ENCODE results near the gene SFT2D1.
A peak's percentile ranks its signal among the peaks of the same experiment; 100 is the strongest.
"Not testable (repeated sequence)": the region's sequence is repeated elsewhere in the genome, so short reads cannot be mapped to it uniquely, and the experiment has no call there.

Gene SFT2D1

DNA sequence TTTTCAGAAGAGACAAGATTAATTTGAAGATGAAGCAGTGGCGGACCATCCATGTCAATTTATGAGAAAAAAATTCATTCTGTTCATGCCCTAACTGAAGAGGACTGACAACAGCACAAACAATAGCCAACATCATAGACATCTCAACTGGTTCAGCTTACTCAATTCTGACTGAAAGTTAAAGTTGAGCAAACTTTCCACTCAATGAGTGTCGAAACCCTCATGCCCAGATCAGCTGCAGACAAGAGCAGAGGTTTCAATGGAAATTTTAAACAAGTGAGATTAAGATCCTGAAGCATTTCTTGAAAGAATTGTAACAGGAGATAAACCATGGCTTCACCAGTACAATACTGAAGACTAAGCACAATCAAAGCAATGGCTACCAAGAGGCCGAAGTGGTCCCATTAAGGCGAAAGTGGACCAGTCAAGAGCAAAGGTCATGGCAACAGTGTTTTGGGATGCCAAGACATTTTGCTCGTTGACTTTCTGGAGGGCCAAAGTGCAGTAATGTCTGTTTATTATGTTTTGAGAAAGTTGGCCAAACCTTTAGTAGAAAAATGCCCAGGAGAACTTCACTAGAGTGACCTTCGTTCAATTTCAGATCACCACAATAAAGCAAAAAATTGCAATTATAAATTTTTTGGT is 6.1 kb upstream of the SFT2D1 start:
- H3K4me3 ChIP-seq (ENCODE audit: low read depth, low read length), result no peak overlapping the region
- H2AFZ ChIP-seq (ENCODE audit: low read length, unreplicated experiment), result no peak overlapping the region
- no peaks in the 10 kb centered on the region for H3K79me2 ChIP-seq (ENCODE audit: control insufficient read depth, insufficient read depth, low read length, unreplicated experiment)
- no peak overlapping the region for H3K27ac ChIP-seq (ENCODE audit: low read depth, low read length)
- H3K4me1 ChIP-seq (ENCODE audit: control insufficient read depth, insufficient read depth, low read length, unreplicated experiment), result no peaks in the 10 kb centered on the region
- no peaks in the 10 kb centered on the region for H3K36me3 ChIP-seq (ENCODE audit: insufficient read depth, low read length)
- H3K27me3 ChIP-seq (ENCODE audit: insufficient read depth, low read length), result peaks cover 37% of the 10 kb centered on the region

DNA sequence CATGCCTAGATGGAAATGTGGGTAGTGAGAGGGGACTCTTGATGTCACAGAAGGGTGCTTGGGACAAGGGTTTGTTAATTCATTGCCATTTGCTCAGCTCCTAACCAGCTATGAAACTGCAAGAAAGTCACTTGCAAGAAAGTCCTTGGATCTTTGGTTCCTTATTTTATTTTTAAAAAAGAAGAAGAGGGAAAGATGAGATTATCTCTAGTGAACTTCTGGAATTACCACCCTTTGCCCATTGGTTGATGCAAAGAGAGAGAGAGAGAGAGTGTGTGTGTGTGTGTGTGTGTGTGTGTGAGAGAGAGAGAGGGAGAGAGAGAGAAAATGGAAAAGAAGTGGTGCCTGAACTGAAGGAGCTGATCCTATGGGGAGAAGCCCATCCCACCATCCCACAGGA is 4.6 kb upstream of the SFT2D1 start:
- Histone ChIP-seq H2AFZ (ENCODE audit: low read length, unreplicated experiment) (no peak overlapping the region), H3K27me3 (ENCODE audit: insufficient read depth, low read length) (peaks cover 27% of the 10 kb centered on the region), H3K36me3 (ENCODE audit: insufficient read depth, low read length) (no peaks in the 10 kb centered on the region), H3K27ac (ENCODE audit: low read depth, low read length) (no peak overlapping the region), H3K4me3 (ENCODE audit: low read depth, low read length) (no peak overlapping the region), H3K79me2 (ENCODE audit: control insufficient read depth, insufficient read depth, low read length, unreplicated experiment) (peaks cover 4% of the 10 kb centered on the region), H3K4me1 (ENCODE audit: control insufficient read depth, insufficient read depth, low read length, unreplicated experiment) (no peaks in the 10 kb centered on the region)

DNA sequence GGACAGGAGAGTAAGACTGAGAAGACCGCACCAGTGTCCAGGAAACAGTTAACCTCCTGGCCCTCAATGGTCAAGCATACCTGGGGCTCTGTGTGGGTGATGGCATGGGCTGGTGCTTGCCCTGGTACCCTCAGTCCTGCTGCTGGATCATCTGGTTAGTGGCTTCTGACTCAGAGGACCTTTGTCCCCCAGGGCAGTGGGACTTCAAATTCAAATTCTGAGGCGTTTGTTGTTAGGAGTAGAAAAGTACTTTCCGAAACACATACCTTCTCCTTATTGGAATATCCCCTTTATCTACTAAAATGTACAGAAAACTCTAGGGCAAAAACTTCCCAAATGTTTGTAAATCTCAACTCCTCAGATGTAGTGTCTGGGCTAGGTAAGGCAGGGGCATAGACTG is 4.1 kb upstream of the SFT2D1 start:
- Histone ChIP-seq H3K4me3 (ENCODE audit: low read depth, low read length) (no peak overlapping the region), H3K27me3 (ENCODE audit: insufficient read depth, low read length) (peaks cover 25% of the 10 kb centered on the region), H3K27ac (ENCODE audit: low read depth, low read length) (no peak overlapping the region), H3K36me3 (ENCODE audit: insufficient read depth, low read length) (no peaks in the 10 kb centered on the region), H3K4me1 (ENCODE audit: control insufficient read depth, insufficient read depth, low read length, unreplicated experiment) (no peaks in the 10 kb centered on the region), H2AFZ (ENCODE audit: low read length, unreplicated experiment) (no peak overlapping the region), H3K79me2 (ENCODE audit: control insufficient read depth, insufficient read depth, low read length, unreplicated experiment) (peaks cover 9% of the 10 kb centered on the region)

DNA sequence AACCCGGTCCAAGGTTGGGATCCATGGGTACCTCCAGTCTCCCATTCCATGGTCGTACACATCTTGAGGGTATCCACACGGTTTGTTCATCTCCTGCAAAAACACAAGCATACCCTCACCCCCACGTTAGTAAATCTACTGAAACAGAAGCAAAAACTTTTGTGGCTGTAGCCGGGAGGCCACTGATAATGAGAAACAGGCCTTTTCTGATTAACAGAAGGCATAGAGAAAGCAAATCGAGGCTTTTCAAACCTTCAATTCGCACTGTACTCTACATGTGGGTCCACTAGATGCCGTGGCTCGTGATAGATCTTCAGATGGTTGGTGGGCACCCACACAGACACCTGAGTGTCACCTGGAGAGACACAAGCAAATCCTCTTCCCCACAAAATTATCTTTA is 3.3 kb upstream of the SFT2D1 start:
- H3K27me3 ChIP-seq (ENCODE audit: insufficient read depth, low read length), result peaks cover 17% of the 10 kb centered on the region
- H3K4me3 ChIP-seq (ENCODE audit: low read depth, low read length); H3K36me3 ChIP-seq (ENCODE audit: insufficient read depth, low read length); H2AFZ ChIP-seq (ENCODE audit: low read length, unreplicated experiment); H3K4me1 ChIP-seq (ENCODE audit: control insufficient read depth, insufficient read depth, low read length, unreplicated experiment); H3K27ac ChIP-seq (ENCODE audit: low read depth, low read length): not testable (repeated sequence)
- peaks cover 17% of the 10 kb centered on the region for H3K79me2 ChIP-seq (ENCODE audit: control insufficient read depth, insufficient read depth, low read length, unreplicated experiment)

DNA sequence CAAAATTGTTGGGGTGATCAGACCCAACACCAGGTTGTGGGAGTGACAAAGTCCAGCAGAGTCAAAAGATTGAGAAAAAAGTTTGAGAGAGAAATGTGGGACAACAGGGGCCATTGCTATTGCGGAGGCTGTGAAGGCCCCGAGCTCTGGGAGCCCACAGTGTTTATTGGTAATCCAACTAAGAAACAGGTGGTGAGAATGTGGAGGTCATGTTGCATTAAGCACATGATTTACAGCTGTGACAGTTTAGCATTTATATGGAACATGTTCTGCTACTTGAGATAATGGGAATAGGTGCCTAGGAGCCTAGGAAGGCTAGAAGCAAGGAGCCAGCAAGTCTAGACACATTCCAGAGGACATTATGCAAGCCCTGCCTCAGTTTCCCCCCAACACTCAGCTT is 2.6 kb upstream of the SFT2D1 start:
- H3K36me3 ChIP-seq (ENCODE audit: insufficient read depth, low read length); H3K27ac ChIP-seq (ENCODE audit: low read depth, low read length); H2AFZ ChIP-seq (ENCODE audit: low read length, unreplicated experiment); H3K4me3 ChIP-seq (ENCODE audit: low read depth, low read length): not testable (repeated sequence)
- H3K27me3 ChIP-seq (ENCODE audit: insufficient read depth, low read length), result peaks cover 11% of the 10 kb centered on the region
- H3K4me1 ChIP-seq (ENCODE audit: control insufficient read depth, insufficient read depth, low read length, unreplicated experiment), result peaks cover 10% of the 10 kb centered on the region
- peaks cover 24% of the 10 kb centered on the region for H3K79me2 ChIP-seq (ENCODE audit: control insufficient read depth, insufficient read depth, low read length, unreplicated experiment)

DNA sequence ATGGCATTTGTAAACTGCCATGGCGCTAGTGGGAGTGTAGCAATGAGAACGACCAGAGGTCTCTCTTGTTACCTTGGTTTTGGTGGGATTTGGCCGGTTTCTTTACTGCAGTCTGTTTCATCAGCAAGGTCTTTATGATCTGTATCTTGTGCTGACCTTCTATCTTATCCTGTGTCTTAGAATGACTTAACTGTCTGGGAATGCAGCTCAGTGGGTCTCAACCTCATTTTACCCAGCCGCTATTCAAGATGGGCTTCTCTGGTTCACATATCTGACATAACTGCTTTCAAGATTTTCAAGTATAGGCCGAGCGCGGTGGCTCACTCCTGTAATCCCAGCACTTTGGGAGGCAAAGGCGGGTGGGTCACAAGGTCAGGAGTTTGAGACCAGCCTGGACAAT is 1.9 kb upstream of the SFT2D1 start:
- H3K36me3 ChIP-seq (ENCODE audit: insufficient read depth, low read length), result no peaks in the 10 kb centered on the region
- no peak overlapping the region for H3K27ac ChIP-seq (ENCODE audit: low read depth, low read length)
- H2AFZ ChIP-seq (ENCODE audit: low read length, unreplicated experiment), result no peak overlapping the region
- peaks cover 12% of the 10 kb centered on the region for H3K4me1 ChIP-seq (ENCODE audit: control insufficient read depth, insufficient read depth, low read length, unreplicated experiment)
- H3K79me2 ChIP-seq (ENCODE audit: control insufficient read depth, insufficient read depth, low read length, unreplicated experiment), result peaks cover 31% of the 10 kb centered on the region
- H3K4me3 ChIP-seq (ENCODE audit: low read depth, low read length), result no peak overlapping the region
- H3K27me3 ChIP-seq (ENCODE audit: insufficient read depth, low read length), result peaks cover 11% of the 10 kb centered on the region

DNA sequence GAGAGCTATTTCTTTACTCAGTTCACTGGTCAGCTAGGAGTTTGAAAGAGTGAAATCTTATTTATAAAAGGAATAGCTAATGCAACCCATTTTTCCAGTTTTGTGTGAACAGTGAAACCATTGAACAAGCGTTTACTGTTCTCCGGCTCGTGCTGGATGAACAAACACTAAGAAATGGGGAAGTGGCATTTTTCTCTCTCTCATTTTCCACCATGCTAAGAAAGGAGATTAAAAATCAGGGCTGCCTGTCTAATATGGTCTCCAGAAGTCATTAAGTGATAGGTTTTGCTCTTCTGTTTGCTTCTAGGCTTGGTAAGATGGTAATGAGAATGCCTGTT is 774 bp upstream of the SFT2D1 start:
- peak overlapping the region; percentile 89 for H2AFZ ChIP-seq (ENCODE audit: low read length, unreplicated experiment)
- peaks cover 12% of the 10 kb centered on the region for H3K4me1 ChIP-seq (ENCODE audit: control insufficient read depth, insufficient read depth, low read length, unreplicated experiment)
- H3K27ac ChIP-seq (ENCODE audit: low read depth, low read length), result no peak overlapping the region
- H3K79me2 ChIP-seq (ENCODE audit: control insufficient read depth, insufficient read depth, low read length, unreplicated experiment), result peaks cover 42% of the 10 kb centered on the region
- H3K27me3 ChIP-seq (ENCODE audit: insufficient read depth, low read length), result peaks cover 11% of the 10 kb centered on the region
- no peaks in the 10 kb centered on the region for H3K36me3 ChIP-seq (ENCODE audit: insufficient read depth, low read length)
- H3K4me3 ChIP-seq (ENCODE audit: low read depth, low read length), result peak overlapping the region; percentile 89

DNA sequence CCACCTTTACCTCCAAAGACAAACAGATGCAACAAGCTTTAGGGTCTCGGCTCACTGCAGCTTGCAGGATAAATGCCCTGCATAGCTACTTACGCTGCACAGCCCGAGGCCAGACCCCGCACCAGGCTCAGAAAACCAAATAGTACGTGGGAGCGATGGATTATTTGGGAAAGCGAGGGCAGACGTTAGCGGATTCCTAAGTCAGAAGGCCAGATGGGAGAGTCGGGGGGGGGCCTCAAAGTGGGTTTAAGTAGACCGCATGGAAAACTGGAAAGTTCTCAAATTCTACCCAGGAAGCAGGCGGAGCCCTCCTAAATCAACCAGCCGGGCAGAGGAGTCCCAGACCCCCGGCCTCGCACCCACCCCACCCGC is 382 bp downstream of the SFT2D1 start:
- Histone ChIP-seq H3K27ac (ENCODE audit: low read depth, low read length) (peak overlapping the region; percentile 30; the same call in 1 of the 2 replicates), H3K36me3 (ENCODE audit: insufficient read depth, low read length) (peaks cover 4% of the 10 kb centered on the region; the same call in 1 of the 2 replicates), H3K4me1 (ENCODE audit: control insufficient read depth, insufficient read depth, low read length, unreplicated experiment) (peaks cover 12% of the 10 kb centered on the region), H3K27me3 (ENCODE audit: insufficient read depth, low read length) (peaks cover 10% of the 10 kb centered on the region), H3K4me3 (ENCODE audit: low read depth, low read length) (peak overlapping the region; percentile 89), H2AFZ (ENCODE audit: low read length, unreplicated experiment) (peak overlapping the region; percentile 83), H3K79me2 (ENCODE audit: control insufficient read depth, insufficient read depth, low read length, unreplicated experiment) (peaks cover 54% of the 10 kb centered on the region)

DNA sequence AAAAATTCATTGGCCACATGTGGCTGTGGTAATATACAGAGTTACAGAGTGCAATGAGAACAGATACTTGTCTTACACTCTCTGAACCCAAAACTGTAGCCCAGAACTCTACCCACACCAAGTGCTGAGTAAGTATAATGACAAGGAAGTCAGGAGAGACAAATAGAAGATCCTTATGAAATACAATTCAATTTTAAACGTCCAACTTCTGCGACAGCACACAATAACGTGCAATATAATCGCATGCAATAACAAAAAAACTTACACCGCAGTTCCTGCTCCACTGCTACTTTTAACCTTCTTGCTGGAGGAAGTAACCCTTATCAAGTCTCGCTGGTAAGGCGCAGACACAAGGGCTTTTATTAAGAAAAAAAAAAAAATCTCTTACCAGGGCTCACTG is 881 bp downstream of the SFT2D1 start:
- peaks cover 12% of the 10 kb centered on the region for H3K4me1 ChIP-seq (ENCODE audit: control insufficient read depth, insufficient read depth, low read length, unreplicated experiment)
- H3K4me3 ChIP-seq (ENCODE audit: low read depth, low read length), result peak overlapping the region; percentile 89
- no peak overlapping the region for H2AFZ ChIP-seq (ENCODE audit: low read length, unreplicated experiment)

DNA sequence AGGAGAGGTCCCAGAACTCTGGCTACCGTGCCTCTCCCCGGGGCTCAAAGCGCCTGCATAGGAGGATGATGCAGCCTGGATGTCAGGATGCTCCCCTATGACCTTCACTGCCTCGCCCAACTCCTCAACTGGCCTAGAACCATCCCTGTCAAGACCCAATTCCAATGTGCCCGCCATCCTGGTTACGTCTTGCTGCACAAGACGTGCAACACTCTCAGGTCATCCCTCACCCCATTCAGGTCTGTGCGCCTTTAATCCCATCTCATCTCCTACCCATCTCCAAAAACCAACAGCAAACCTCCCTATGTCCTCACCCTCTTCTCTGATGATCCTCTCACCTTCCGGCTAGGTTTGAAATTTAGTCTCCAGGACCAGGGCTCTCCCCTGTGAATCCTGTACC is 3.5 kb downstream of the SFT2D1 start:
- no peaks in the 10 kb centered on the region for H3K27me3 ChIP-seq (ENCODE audit: insufficient read depth, low read length)
- peaks cover 4% of the 10 kb centered on the region; the same call in 1 of the 2 replicates for H3K36me3 ChIP-seq (ENCODE audit: insufficient read depth, low read length)
- H3K27ac ChIP-seq (ENCODE audit: low read depth, low read length), result no peak overlapping the region
- peaks cover 12% of the 10 kb centered on the region for H3K4me1 ChIP-seq (ENCODE audit: control insufficient read depth, insufficient read depth, low read length, unreplicated experiment)
- peaks cover 82% of the 10 kb centered on the region for H3K79me2 ChIP-seq (ENCODE audit: control insufficient read depth, insufficient read depth, low read length, unreplicated experiment)
- no peak overlapping the region for H2AFZ ChIP-seq (ENCODE audit: low read length, unreplicated experiment)
- H3K4me3 ChIP-seq (ENCODE audit: low read depth, low read length), result no peak overlapping the region

More for the DNA sequence above, 881 bp downstream of the SFT2D1 start:
- peaks cover 59% of the 10 kb centered on the region for H3K79me2 ChIP-seq (ENCODE audit: control insufficient read depth, insufficient read depth, low read length, unreplicated experiment)
- no peak overlapping the region for H3K27ac ChIP-seq (ENCODE audit: low read depth, low read length)
- peaks cover 4% of the 10 kb centered on the region; the same call in 1 of the 2 replicates for H3K36me3 ChIP-seq (ENCODE audit: insufficient read depth, low read length)
- H3K27me3 ChIP-seq (ENCODE audit: insufficient read depth, low read length), result peaks cover 5% of the 10 kb centered on the region; the same call in 1 of the 2 replicates

DNA sequence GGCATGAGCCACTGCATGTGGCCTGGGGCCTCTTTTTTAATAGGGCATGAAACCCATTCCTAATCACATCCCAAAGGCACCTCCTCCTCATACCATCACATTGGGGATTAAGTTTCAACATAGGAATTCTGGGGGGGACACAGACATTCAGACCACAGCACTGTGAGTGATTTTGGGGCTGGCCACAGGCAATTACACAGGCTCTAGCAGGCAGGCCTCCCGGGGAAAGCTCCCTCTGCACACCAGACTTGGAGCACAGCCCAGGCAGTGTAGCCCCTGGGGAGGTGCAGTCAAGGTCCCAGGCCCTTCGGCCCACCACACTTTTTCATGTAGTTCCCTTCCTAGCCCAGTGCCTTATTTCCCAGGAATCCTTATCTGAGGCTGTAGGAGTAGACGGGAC is 5.5 kb downstream of the SFT2D1 start:
- no peak overlapping the region for H2AFZ ChIP-seq (ENCODE audit: low read length, unreplicated experiment)
- no peak overlapping the region for H3K27ac ChIP-seq (ENCODE audit: low read depth, low read length)
- peaks cover 12% of the 10 kb centered on the region for H3K4me1 ChIP-seq (ENCODE audit: control insufficient read depth, insufficient read depth, low read length, unreplicated experiment)
- no peak overlapping the region for H3K4me3 ChIP-seq (ENCODE audit: low read depth, low read length)
- peaks cover 4% of the 10 kb centered on the region; the same call in 1 of the 2 replicates for H3K36me3 ChIP-seq (ENCODE audit: insufficient read depth, low read length)
- no peaks in the 10 kb centered on the region for H3K27me3 ChIP-seq (ENCODE audit: insufficient read depth, low read length)
- peaks cover 94% of the 10 kb centered on the region for H3K79me2 ChIP-seq (ENCODE audit: control insufficient read depth, insufficient read depth, low read length, unreplicated experiment)

Measured in ACC112 (cell line).